ENCODE data around the gene NDST3.

GRCh38 chr4:118237531-118237930 is 203.2 kb downstream of the NDST3 start:
- TF ChIP-seq CTCF (IDR thresholded peaks at IDR 0.05; ENCODE audit: insufficient read depth, low read length, poor library complexity, severe bottlenecking) (no peak), EZH2phosphoT487 (conservative IDR thresholded peaks at IDR 0.05; ENCODE audit: low read length) (no peak)

Data from SU-DHL-6 (cell line).